ENCODE data around the gene PDLIM5. TPM values are rescaled to one million over a fixed set of nuclear protein-coding genes. Genes with fewer than 3 reads are reported as not detected.

PDLIM5 gene
- total RNA-seq, 4 donors from 2014 or later: 62.9 to 133 (median 110) TPM

DNA sequence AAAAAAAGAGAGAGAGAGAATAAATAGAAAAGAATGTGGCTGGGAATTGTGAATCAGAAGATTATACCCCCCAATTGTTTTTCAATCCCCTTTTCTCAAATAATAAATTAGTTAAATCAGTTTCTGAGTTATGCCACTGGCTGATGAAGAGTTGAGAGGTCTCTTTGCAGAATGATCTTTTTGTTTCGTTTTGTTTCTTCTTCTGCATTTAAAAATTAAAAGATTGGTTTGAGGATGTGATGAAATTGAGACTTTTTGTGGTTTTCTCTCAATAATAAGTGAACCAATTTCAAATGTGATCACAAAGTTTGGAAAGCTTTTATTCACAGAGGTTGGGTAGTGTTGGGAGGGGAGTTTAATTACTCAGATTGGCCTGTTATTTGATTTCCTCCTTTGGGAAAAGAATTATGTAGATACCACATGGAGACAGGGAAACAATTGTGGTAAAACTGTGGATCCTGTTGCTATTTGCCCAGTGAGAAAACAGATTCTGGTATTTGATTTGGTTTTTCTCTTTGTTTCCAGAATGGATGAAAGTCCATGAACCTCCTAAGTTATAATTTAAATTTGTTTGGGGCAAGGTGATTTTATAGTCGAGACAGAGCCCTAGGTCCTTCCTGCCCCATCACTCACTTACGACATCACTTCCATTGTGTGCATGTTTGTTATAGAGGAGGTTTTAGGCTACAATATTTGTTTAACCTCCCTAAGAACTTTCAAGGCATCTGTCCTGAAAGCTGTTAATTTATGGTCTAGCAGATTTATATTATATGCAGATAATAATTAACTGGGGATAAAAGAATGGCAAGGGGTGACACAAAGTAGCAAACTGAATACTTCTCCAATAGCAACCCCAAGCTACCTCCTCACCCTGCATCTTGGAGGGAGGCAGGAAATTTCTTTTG lies 214.0 kb downstream of the PDLIM5 start:
- Histone ChIP-seq H3K4me3 (no peak overlapping the region), H3K27me3 (no peaks in the 10 kb centered on the region), H3K4me1 (no peaks in the 10 kb centered on the region), H3K27ac (no peak overlapping the region), H3K36me3 (peaks cover 0 to 26% (median 11%) of the 10 kb centered on the region in 4 donors), H3K9me3 (no peaks in the 10 kb centered on the region)
- DNase-seq: no peak
- intact Hi-C loops (cut with DNase I; ENCODE audit: low total_unique reads) (no loop called here), in situ Hi-C loops (cut with MboI; ENCODE audit: low pct_ligation_motif_present in 1 of 4, low pct_unique_long_range_greater_than_20kb in 1 of 4, low sequenced_read_pairs in 3 of 4) (no loop called here)
- TF ChIP-seq POLR2AphosphoS5 (IDR thresholded peaks at IDR 0.05): no peak
- TF ChIP-seq, protein P1, sequence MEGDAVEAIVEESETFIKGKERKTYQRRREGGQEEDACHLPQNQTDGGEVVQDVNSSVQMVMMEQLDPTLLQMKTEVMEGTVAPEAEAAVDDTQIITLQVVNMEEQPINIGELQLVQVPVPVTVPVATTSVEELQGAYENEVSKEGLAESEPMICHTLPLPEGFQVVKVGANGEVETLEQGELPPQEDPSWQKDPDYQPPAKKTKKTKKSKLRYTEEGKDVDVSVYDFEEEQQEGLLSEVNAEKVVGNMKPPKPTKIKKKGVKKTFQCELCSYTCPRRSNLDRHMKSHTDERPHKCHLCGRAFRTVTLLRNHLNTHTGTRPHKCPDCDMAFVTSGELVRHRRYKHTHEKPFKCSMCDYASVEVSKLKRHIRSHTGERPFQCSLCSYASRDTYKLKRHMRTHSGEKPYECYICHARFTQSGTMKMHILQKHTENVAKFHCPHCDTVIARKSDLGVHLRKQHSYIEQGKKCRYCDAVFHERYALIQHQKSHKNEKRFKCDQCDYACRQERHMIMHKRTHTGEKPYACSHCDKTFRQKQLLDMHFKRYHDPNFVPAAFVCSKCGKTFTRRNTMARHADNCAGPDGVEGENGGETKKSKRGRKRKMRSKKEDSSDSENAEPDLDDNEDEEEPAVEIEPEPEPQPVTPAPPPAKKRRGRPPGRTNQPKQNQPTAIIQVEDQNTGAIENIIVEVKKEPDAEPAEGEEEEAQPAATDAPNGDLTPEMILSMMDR (IDR thresholded peaks at IDR 0.05): no peak
- TF ChIP-seq EP300 (IDR thresholded peaks at IDR 0.05; ENCODE audit: low read depth): no peak
- no peak for TF ChIP-seq POLR2A (IDR thresholded peaks at IDR 0.05)
- WGBS, 2 donors (ENCODE audit: low coverage in 1 of 2): 59 to 61% methylated on average over 3 of the region's 3 CpGs

DNA sequence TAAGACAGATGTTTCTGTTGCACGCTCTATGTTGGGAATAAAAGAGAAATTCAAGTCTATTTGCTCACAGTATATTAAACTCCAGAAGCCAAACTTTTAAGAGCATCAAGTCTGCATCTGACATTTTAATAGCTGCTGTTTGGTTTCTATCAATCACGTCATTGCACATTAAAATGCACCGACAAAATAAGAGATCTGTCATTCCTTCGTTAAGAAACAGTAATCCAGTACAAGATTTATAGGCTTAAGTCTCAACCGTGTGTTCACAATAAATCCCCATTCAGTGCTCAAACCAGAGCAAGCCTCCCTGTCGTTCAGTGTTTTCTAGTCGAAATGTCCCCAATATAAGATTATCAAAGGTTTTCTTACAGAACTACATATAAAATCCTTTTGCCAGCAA lies 217.0 kb downstream of the PDLIM5 start:
- Histone ChIP-seq H3K27me3 (no peaks in the 10 kb centered on the region), H3K36me3 (peaks cover 0 to 18% (median 5%) of the 10 kb centered on the region in 4 donors), H3K9me3 (no peaks in the 10 kb centered on the region), H3K4me1 (no peaks in the 10 kb centered on the region), H3K4me3 (no peak overlapping the region), H3K27ac (no peak overlapping the region)
- in situ Hi-C loops (cut with MboI; ENCODE audit: low pct_ligation_motif_present in 1 of 4, low pct_unique_long_range_greater_than_20kb in 1 of 4, low sequenced_read_pairs in 3 of 4) (no loop called here), intact Hi-C loops (cut with DNase I; ENCODE audit: low total_unique reads) (no loop called here)
- DNase-seq: no peak
- 72 to 88% methylated on average over 7 of the region's 7 CpGs for WGBS, 2 donors (ENCODE audit: low coverage in 1 of 2)
- TF ChIP-seq, protein P1 (IDR thresholded peaks at IDR 0.05): no peak
- no peak for TF ChIP-seq POLR2A (IDR thresholded peaks at IDR 0.05)
- no peak for TF ChIP-seq POLR2AphosphoS5 (IDR thresholded peaks at IDR 0.05)
- TF ChIP-seq EP300 (IDR thresholded peaks at IDR 0.05; ENCODE audit: low read depth): no peak

DNA sequence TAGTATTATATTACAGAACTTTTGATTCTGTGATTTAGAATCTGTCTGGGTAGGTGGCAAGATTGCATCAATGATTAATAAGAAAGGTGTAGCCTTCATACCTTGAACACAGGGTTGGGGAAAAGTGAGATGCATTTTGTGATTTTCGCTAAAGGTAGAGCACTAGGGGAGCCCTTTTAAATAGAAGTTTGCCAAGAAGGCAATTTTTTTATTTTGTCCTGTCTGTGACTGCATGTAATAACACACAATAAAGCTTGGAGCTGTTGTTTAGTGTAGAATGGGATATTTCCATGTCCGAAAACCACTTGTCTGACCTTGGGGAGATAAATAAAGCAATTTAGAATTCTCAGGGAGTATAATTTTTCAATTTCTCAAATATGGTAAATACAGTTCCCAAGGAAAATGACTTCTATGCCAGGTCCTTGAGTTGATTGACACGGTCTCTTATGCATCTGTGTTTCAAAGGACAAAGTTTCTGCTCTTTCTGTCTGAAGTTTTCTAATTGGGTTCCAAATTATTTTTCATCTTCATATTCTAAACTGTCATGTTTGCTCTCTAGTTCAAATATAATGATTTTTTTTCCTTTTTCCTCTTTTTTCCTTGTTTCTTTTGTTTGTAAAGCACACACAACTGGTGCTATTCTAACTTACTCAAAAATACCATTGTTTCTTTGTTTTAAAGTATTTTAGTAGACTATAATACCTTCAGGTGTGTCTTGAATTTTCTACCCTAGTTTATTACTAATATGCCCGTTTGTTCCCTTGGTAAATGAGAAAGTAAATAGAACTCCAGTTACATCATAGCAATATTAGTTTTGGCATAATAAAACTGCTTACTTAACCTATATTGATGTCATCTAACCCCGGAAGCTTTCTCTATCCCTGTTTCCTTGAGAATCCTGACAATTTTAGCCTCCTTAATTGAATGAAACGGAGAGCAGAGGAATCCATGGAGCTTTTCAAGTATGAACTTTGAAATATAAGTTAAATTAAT lies 218.2 kb downstream of the PDLIM5 start:
- 73 to 77% methylated on average over 6 of the region's 6 CpGs for WGBS, 2 donors (ENCODE audit: low coverage in 1 of 2)
- Histone ChIP-seq H3K27ac (no peak overlapping the region), H3K9me3 (no peaks in the 10 kb centered on the region), H3K4me3 (no peak overlapping the region), H3K27me3 (no peaks in the 10 kb centered on the region), H3K4me1 (no peaks in the 10 kb centered on the region), H3K36me3 (peaks cover 0 to 5% (median 0%) of the 10 kb centered on the region in 4 donors)
- no peak for DNase-seq
- in situ Hi-C loops (cut with MboI; ENCODE audit: low pct_ligation_motif_present in 1 of 4, low pct_unique_long_range_greater_than_20kb in 1 of 4, low sequenced_read_pairs in 3 of 4) (no loop called here), intact Hi-C loops (cut with DNase I; ENCODE audit: low total_unique reads) (no loop called here)
- no peak for TF ChIP-seq EP300 (IDR thresholded peaks at IDR 0.05; ENCODE audit: low read depth)
- TF ChIP-seq, protein P1 (IDR thresholded peaks at IDR 0.05): peak in 1 of 5 experiments; percentile 11

DNA sequence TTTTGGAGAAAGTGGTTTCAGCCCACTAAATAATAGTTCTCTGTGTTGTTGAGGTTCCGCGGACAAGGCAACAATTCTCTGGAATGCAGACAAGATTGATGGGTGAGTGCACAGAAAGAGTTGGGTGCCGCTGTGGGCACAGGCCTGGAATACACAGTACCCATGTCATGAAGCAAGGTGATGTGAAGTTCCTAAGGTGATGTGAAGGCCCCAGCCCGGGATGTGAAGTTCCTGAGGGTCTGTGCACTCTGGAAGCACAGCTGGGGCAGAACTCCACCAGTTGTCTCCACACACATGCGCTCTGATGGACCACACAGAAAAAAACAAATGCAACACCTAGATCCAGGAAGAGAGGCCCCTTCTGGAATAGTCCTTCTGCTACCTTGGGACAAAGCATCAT lies 219.4 kb downstream of the PDLIM5 start:
- H3K4me3 ChIP-seq: no peak overlapping the region
- H3K9me3 ChIP-seq: no peaks in the 10 kb centered on the region
- 83 to 93% methylated on average over 3 to 5 of the region's 5 CpGs for WGBS, 2 donors (ENCODE audit: low coverage in 1 of 2)
- in situ Hi-C loops (cut with MboI; ENCODE audit: low pct_ligation_motif_present in 1 of 4, low pct_unique_long_range_greater_than_20kb in 1 of 4, low sequenced_read_pairs in 3 of 4) (no loop called here), intact Hi-C loops (cut with DNase I; ENCODE audit: low total_unique reads) (no loop called here)
- H3K4me1 ChIP-seq: no peaks in the 10 kb centered on the region
- H3K27me3 ChIP-seq: no peaks in the 10 kb centered on the region
- no peaks in the 10 kb centered on the region for H3K36me3 ChIP-seq
- H3K27ac ChIP-seq: no peak overlapping the region
- DNase-seq: no peak
- no peak for TF ChIP-seq POLR2AphosphoS5 (IDR thresholded peaks at IDR 0.05)
- TF ChIP-seq POLR2A (IDR thresholded peaks at IDR 0.05): no peak
- TF ChIP-seq EP300 (IDR thresholded peaks at IDR 0.05; ENCODE audit: low read depth): no peak
- TF ChIP-seq, protein P1 (IDR thresholded peaks at IDR 0.05): no peak

Measured in transverse colon (tissue), 4 donors.